HG03066 (cell line): Measurements from ENCODE around the gene LAP3.

ENCODE experiments used
- ATAC-seq: cut with Tn5 transposase; IDR thresholded peaks from one replicate; pipeline ENCODE4 v1.9.1; 2021; ENCODE audit warnings: low read depth; ENCODE audit not compliant: unreplicated experiment

LAP3 gene

GRCh38 chr4:17614416-17615299 lies 37.7 kb downstream of the LAP3 start, which contains the start of gene MED28:
Gene MED28, plus strand, starts transcription at chr4:17614641. Its CDS starts 14 bp downstream, at chr4:17614655.
- peak; percentile 95 for ATAC-seq

DNA sequence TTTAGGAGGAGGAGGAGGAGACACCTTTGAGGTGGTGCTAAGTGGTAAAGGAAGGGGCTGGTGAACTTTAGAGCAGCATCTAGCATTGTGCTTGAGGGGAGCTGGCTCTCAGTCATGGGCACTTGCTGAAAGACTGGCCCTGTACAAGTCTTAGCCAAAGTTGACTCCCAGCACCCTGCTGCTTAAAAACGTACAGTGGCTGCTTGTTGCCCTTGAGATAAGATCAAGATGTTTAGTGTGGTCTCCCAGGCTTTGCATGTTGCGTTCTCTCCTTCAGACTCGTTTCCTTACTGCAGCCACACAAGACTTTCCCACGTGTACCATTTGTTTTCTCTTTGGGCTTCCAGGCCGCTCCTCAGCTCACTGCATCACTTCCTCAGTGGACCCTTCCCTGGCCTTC lies 39.3 kb downstream of the LAP3 start:
- ATAC-seq = no peak

DNA sequence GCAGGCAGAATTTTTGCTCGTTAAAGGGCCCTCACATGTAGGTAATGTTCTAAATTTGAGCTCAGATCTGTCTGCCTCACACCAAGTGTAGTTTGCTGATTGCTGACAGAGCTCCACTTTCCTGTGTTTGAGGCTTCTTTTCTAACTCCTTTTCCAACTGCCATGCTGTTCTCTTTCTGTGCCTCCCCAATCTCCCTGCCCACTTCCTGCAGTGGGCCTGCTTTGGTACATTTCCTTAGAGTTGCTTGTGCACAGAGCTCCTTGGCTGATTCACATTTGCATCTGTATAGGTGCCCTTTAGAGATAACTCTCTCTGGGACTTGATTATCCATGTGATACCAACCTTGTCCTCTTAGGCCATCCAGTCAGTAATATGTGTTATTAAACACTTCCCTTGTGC lies 41.9 kb downstream of the LAP3 start:
- ATAC-seq = no peak

- ATAC-seq = no peak
Measured at GRCh38 chr4:17619416-17620105, 42.6 kb downstream of the LAP3 start.

- no peak for ATAC-seq
Measured at GRCh38 chr4:17623451-17624001, 46.5 kb downstream of the LAP3 start.

DNA sequence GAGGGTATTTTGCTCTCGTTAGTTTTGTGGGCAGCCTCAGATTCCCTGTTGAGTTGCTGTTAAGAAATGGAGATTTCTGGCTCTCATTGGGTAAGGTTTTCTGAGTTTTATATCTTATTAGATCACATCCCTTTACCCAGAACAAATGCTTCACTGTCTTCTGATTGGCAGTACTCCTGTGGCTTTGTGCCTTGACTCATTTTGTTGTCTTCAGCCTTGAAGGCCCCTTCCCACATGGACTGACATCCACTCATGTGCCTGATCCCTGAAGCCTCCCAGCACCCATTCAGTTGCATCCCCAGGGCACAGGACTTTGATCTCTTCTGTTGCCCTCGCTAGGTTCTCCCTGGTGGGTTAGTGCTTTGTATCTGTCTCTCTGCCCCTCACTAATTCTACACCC lies 47.8 kb downstream of the LAP3 start:
- no peak for ATAC-seq

GRCh38 chr4:17630228-17630627 lies 53.2 kb downstream of the LAP3 start:
- ATAC-seq = no peak

- ATAC-seq = no peak
Measured at GRCh38 chr4:17633600-17633999, 56.6 kb downstream of the LAP3 start.

- no peak for ATAC-seq
Measured at GRCh38 chr4:17635056-17635455, 58.1 kb downstream of the LAP3 start.

DNA sequence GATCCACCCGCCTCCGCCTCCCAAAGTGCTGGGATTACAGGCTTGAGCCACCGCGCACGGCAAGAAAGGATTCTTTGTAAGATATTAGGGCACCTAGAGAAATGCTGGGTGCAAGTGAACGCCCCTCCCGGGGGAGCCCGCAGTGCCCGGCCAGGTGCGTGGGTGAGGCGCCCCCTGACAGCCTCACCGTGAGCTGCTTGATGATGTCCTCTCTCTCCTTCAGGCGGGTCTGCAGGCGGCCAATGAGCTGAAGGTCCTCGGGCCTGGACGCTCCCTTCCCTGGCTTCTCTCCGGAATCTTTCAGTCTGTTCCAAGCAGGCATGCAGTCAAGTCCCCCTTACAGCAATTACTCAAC lies 59.3 kb downstream of the LAP3 start:
- ATAC-seq = no peak

- peak; percentile 82 for ATAC-seq
Measured at GRCh38 chr4:17636696-17637622, 60.0 kb downstream of the LAP3 start.

GRCh38 chr4:17639136-17639535 lies 62.1 kb downstream of the LAP3 start:
- ATAC-seq = no peak

GRCh38 chr4:17642398-17642783 lies 65.4 kb downstream of the LAP3 start:
- ATAC-seq = no peak

GRCh38 chr4:17646693-17647092 lies 69.7 kb downstream of the LAP3 start:
- ATAC-seq = no peak

- no peak for ATAC-seq
Measured at GRCh38 chr4:17647176-17647806, 70.3 kb downstream of the LAP3 start.

DNA sequence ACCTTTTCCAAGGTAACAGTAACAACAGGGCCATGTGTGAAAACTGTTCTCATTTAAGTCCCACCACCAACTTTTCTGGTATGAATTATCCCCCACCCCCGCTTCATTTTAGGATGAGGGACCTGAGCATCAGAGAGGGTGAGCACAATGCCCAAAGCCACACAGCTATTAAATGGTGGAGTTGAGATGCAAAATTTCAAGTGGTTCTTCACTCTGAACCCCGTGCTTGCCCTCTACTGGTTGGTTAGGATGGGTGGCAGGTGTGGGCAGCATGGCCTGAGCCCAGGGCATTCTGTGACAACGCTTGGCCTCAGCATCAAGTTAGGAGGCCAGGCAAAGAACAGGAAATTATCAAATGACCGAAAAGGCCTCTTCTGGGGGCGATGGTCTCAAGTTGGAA lies 70.9 kb downstream of the LAP3 start:
- ATAC-seq = no peak

DNA sequence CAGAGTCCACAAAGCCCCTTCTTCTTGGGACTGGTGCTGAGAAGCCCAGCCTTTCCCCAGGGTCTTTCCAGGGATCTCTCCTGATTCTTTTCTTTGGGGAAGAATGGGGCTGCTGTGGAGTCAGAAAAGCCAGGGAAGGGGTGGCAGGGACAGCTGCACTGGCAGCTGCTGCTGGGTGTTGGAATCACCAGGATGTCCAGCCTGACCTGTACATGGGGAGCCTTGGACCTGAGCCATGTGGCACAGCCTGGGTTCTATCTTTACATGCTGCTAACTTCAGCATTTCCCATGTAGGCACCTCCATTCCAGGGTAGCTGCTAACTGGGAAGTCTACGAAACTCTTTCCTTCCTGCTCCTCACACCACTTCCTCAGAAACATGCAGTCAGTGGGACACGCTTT lies 73.4 kb downstream of the LAP3 start:
- ATAC-seq = no peak

DNA sequence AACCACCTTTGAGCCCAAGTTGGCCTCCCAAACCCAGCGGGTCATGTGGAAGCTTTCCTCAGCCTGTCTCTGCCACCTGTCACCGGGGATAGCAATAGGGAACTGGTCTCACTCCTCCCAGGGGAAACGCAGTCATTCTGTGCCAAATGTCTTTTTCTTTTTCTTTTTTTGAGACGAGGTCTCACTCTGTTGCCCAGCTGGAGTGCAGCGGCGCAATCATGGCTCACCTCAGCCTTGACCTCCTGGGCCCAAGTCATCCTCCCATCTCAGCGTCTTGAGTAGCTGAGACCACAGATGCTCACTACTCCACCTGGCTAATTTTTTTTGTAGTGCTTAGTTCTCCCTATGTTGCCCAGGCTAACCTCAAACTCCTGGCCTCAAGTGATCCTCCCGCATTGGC lies 77.7 kb downstream of the LAP3 start:
- ATAC-seq = peak; percentile 53

DNA sequence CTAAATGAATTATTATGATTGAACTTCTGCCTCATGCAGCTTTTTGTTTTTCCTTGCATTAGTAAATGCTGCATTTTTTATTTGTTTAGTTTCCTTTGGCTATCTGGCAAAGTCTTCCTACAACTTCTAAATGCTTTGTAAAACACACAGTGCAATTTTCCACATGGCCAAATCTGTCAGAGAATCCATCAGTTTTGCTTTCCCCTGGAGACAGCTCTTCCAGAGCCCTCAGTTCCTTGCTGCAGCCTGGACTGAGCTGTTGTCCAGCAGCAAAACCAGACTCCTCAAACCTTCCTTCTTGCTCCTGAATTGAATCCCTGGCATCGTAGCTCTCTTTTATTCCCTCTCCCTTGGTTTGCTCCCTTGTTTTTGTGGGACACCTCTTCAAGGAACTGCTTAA lies 80.1 kb downstream of the LAP3 start:
- ATAC-seq = no peak
